ENCODE data around the gene FIBP. TPM values are rescaled to one million over a fixed set of nuclear protein-coding genes. Genes with fewer than 3 reads are reported as not detected.

Gene FIBP
- total and polyA plus RNA-seq, 10 of the 15 experiments (the other 5 are each of a cell fraction or from before 2014, with no cell fraction given): 65.1 to 182 (median 94.6) TPM

DNA sequence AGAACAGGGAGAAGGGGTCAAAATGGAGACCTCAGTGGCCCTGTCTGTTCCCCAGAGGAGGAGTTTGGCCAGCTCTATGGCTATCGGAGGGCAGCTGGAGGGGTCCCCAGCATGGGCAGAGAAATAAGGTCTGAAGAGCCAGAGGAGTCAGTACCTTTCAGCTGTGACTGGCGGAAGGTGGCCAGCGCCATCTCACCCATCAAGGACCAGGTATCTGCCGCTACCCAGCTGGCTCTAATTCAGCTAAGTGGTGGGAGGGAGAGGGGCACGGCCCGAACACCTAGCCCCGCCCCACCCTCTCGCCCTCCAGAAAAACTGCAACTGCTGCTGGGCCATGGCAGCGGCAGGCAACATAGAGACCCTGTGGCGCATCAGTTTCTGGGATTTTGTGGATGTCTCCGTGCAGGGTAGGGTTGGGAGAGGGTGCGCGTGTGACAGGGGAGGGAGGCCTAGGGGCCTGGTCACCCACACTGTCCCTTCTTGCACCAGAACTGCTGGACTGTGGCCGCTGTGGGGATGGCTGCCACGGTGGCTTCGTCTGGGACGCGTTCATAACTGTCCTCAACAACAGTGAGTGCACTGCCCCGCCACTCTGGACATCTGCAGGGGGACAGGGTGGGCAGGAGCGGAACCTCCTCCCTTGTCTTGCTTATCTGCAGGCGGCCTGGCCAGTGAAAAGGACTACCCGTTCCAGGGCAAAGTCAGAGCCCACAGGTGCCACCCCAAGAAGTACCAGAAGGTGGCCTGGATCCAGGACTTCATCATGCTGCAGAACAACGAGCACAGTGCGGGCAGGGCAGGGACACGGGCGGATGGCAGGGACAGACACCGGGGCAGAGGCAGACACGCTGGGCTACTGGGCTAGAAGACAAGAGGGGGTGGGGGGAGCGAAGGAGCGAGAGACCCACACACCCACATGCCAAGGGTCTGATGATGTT, 5.9 kb downstream of the FIBP start:
- Histone ChIP-seq H3K27ac (ENCODE audit: control insufficient read depth, insufficient read depth) (no peak overlapping the region), H3K27me3 (replicated peaks in 1 of 2; ENCODE audit: control insufficient read depth in 2 of 2, insufficient read depth in 2 of 2, low read length in 1 of 2) (no peaks in the 10 kb centered on the region), H4K20me1 (ENCODE audit: control insufficient read depth, insufficient read depth) (no peaks in the 10 kb centered on the region), H3K4me2 (ENCODE audit: control insufficient read depth, insufficient read depth) (no peak overlapping the region), H3K79me2 (ENCODE audit: control insufficient read depth, insufficient read depth, low read length) (peaks cover 6% of the 10 kb centered on the region), H2AFZ (ENCODE audit: control insufficient read depth, low read depth, low read length) (no peak overlapping the region), H3K9ac (ENCODE audit: control insufficient read depth, insufficient read depth, low read length) (no peak overlapping the region), H3K36me3 (ENCODE audit: control insufficient read depth in 2 of 2, insufficient read depth in 2 of 2, low read length in 1 of 2) (peaks cover 12 to 25% of the 10 kb centered on the region in 2 experiments), H3K4me1 (ENCODE audit: control insufficient read depth, insufficient read depth, low read length) (peaks cover 17% of the 10 kb centered on the region), H3K4me3 (no peak overlapping the region), H3K9me3 (replicated peaks; ENCODE audit: control insufficient read depth, insufficient read depth, low read length) (no peaks in the 10 kb centered on the region)
- TF ChIP-seq MEF2A (IDR thresholded peaks at IDR 0.05; ENCODE audit: insufficient read depth, low read depth, low read length) (no peak), MYC (IDR thresholded peaks at IDR 0.05; ENCODE audit: insufficient read depth, insufficient read length, insufficient replicate concordance, low read length, severe bottlenecking) (no peak), CEBPB (IDR thresholded peaks at IDR 0.05; ENCODE audit: borderline replicate concordance in 1 of 2, low read depth in 2 of 2, low read length in 2 of 2) (no peak), SUPT20H (IDR thresholded peaks at IDR 0.05; ENCODE audit: borderline replicate concordance, control insufficient read depth, low read depth, low read length) (no peak), TCF12 (IDR thresholded peaks at IDR 0.05; ENCODE audit: low read depth, low read length) (no peak), CBX5 (IDR thresholded peaks at IDR 0.05; ENCODE audit: low read depth) (no peak), RAD21 (IDR thresholded peaks at IDR 0.05; ENCODE audit: insufficient read depth, low read depth, low read length) (no peak), HDGF (IDR thresholded peaks at IDR 0.05) (no peak), SREBF2 (IDR thresholded peaks at IDR 0.05; ENCODE audit: low read length) (no peak), EP300 (IDR thresholded peaks at IDR 0.05; ENCODE audit: borderline replicate concordance in 1 of 2, control insufficient read depth in 1 of 2, low read depth in 2 of 2, low read length in 2 of 2) (no peak), PML (IDR thresholded peaks at IDR 0.05; ENCODE audit: low read length) (no peak)
- TF ChIP-seq, protein P1, sequence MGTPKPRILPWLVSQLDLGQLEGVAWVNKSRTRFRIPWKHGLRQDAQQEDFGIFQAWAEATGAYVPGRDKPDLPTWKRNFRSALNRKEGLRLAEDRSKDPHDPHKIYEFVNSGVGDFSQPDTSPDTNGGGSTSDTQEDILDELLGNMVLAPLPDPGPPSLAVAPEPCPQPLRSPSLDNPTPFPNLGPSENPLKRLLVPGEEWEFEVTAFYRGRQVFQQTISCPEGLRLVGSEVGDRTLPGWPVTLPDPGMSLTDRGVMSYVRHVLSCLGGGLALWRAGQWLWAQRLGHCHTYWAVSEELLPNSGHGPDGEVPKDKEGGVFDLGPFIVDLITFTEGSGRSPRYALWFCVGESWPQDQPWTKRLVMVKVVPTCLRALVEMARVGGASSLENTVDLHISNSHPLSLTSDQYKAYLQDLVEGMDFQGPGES (IDR thresholded peaks at IDR 0.05): no peak
- TF ChIP-seq, protein P2, sequence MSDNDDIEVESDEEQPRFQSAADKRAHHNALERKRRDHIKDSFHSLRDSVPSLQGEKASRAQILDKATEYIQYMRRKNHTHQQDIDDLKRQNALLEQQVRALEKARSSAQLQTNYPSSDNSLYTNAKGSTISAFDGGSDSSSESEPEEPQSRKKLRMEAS (IDR thresholded peaks at IDR 0.05; ENCODE audit: low read depth, low read length): no peak
- intact Hi-C loops (cut with micrococcal nuclease; ENCODE audit: unreplicated experiment): no loop called here
- DNase-seq (ENCODE audit: low read depth, low spot score) (no peak), FAIRE-seq (no peak), ATAC-seq (no peak)
- BruUV-seq (replicated peaks): no TSS peak
- ChIA-PET CTCF (interaction anchor here (1.5 to 11.0 kb wide), 3 partner anchors 8 to 109 kb away, joined by 5 to 167 read pairs (median 5); partner anchors contain the start of gene CCDC85B), RAD21 (ENCODE audit: unreplicated experiment) (interaction anchor here (1.6 kb wide), 1 partner anchor 171 kb away, joined by 3 read pairs; no protein-coding TSS in a partner anchor), SMC1A (ENCODE audit: uncharacterized antibody, unreplicated experiment) (no interaction called here), POLR2A (interaction anchor here (0.5 to 2.6 kb wide), 4 partner anchors 8 to 340 kb away, joined by 3 to 8 read pairs (median 4); partner anchors contain the start of gene CCDC85B)
- in situ Hi-C loops (cut with MboI): loop anchor here (5.0 kb wide), 1 partner anchor 105 kb away; no protein-coding TSS in a partner anchor
- whole genome bisulfite sequencing (ENCODE audit: insufficient coverage, insufficient replicate concordance, low lambda C conversion rate, missing lambda C conversion rate): 89% methylated on average over 29 of the region's 30 CpGs

Measured in GM12878 (cell line).